ENCODE data around the gene SASH1. TPM values are rescaled to one million over a fixed set of nuclear protein-coding genes. Genes with fewer than 3 reads are reported as not detected.

The SASH1 gene
- total RNA-seq, 1 experiment from 2014 or later: 19.2 TPM

DNA sequence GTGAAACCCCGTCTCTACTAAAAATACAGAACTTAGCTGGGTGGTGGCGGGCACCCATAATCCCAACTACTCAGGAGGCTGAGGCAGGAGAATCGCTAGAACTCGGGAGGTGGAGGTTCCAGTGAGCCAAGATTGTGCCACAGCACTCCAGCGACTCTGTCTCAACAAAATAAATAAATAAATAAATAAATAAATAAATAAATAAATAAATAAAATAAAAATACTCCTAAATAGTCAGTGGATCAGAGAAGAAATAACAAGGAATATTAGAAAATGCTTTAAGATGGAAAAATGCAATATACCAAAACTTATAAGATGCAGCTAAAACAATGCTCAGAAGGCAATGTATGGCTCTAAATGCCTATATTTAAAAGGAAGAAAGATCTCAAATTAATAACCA, 39.0 kb upstream of the SASH1 start:
- CTCF ChIA-PET: no interaction called here
- DNase-seq (ENCODE audit: low spot score): no peak
- Histone ChIP-seq H3K27me3 (replicated peaks; ENCODE audit: insufficient read depth, low read depth, low read length, poor library complexity) (no peaks in the 10 kb centered on the region), H3K4me1 (ENCODE audit: insufficient read depth, low read length, poor library complexity, severe bottlenecking) (no peaks in the 10 kb centered on the region), H3K27ac (ENCODE audit: low read depth, low read length, poor library complexity, severe bottlenecking) (no peak overlapping the region), H3K4me3 (ENCODE audit: low read depth, low read length, poor library complexity, severe bottlenecking) (no peak overlapping the region), H3K36me3 (ENCODE audit: insufficient read depth, low read length, poor library complexity, severe bottlenecking) (no peaks in the 10 kb centered on the region), H3K9me3 (ENCODE audit: low read depth, low read length, poor library complexity, severe bottlenecking) (no peaks in the 10 kb centered on the region)
- intact Hi-C loops (cut with micrococcal nuclease; ENCODE audit: unreplicated experiment): no loop called here
- POLR2A ChIA-PET (ENCODE audit: low non-redundant PET): interaction anchor here (0.7 kb wide), 1 partner anchor 17 kb away, joined by 3 read pairs; no protein-coding TSS in a partner anchor
- no TSS peak for BruUV-seq (replicated peaks)
- TF ChIP-seq, protein P1, sequence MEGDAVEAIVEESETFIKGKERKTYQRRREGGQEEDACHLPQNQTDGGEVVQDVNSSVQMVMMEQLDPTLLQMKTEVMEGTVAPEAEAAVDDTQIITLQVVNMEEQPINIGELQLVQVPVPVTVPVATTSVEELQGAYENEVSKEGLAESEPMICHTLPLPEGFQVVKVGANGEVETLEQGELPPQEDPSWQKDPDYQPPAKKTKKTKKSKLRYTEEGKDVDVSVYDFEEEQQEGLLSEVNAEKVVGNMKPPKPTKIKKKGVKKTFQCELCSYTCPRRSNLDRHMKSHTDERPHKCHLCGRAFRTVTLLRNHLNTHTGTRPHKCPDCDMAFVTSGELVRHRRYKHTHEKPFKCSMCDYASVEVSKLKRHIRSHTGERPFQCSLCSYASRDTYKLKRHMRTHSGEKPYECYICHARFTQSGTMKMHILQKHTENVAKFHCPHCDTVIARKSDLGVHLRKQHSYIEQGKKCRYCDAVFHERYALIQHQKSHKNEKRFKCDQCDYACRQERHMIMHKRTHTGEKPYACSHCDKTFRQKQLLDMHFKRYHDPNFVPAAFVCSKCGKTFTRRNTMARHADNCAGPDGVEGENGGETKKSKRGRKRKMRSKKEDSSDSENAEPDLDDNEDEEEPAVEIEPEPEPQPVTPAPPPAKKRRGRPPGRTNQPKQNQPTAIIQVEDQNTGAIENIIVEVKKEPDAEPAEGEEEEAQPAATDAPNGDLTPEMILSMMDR (conservative IDR thresholded peaks at IDR 0.05; ENCODE audit: low read depth, low read length): no peak
- TF ChIP-seq EZH2 (IDR thresholded peaks at IDR 0.05; ENCODE audit: borderline replicate concordance, low read depth, low read length, poor library complexity, severe bottlenecking): no peak

DNA sequence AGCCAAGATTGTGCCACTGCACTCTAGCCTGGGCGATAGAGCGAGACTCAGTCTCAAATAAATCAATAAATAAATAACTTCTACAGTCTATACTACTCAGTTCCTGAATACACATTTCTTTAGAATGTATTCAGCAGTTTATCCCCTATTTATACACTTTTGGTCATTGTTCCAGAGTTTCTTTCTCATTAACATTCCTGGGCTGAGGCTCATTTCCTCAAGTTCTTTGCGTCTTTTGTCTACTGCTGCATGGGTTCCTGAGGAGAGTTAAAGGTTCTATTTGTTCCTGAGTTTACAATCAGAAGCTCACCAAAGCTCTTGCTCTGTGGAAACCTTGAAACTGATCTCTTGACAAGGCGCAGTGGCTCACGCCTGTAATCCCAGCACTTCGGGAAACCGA, 37.7 kb upstream of the SASH1 start:
- CTCF ChIA-PET: no interaction called here
- no peak for TF ChIP-seq EZH2 (IDR thresholded peaks at IDR 0.05; ENCODE audit: borderline replicate concordance, low read depth, low read length, poor library complexity, severe bottlenecking)
- TF ChIP-seq, protein P1 (conservative IDR thresholded peaks at IDR 0.05; ENCODE audit: low read depth, low read length): no peak
- Histone ChIP-seq H3K27me3 (replicated peaks; ENCODE audit: insufficient read depth, low read depth, low read length, poor library complexity) (no peaks in the 10 kb centered on the region), H3K36me3 (ENCODE audit: insufficient read depth, low read length, poor library complexity, severe bottlenecking) (no peaks in the 10 kb centered on the region), H3K27ac (ENCODE audit: low read depth, low read length, poor library complexity, severe bottlenecking) (no peak overlapping the region), H3K9me3 (ENCODE audit: low read depth, low read length, poor library complexity, severe bottlenecking) (no peaks in the 10 kb centered on the region), H3K4me3 (ENCODE audit: low read depth, low read length, poor library complexity, severe bottlenecking) (no peak overlapping the region), H3K4me1 (ENCODE audit: insufficient read depth, low read length, poor library complexity, severe bottlenecking) (no peaks in the 10 kb centered on the region)
- peak; percentile 80 for DNase-seq (ENCODE audit: low spot score)
- BruUV-seq (replicated peaks): no TSS peak
- intact Hi-C loops (cut with micrococcal nuclease; ENCODE audit: unreplicated experiment): no loop called here
- POLR2A ChIA-PET (ENCODE audit: low non-redundant PET): no interaction called here

DNA sequence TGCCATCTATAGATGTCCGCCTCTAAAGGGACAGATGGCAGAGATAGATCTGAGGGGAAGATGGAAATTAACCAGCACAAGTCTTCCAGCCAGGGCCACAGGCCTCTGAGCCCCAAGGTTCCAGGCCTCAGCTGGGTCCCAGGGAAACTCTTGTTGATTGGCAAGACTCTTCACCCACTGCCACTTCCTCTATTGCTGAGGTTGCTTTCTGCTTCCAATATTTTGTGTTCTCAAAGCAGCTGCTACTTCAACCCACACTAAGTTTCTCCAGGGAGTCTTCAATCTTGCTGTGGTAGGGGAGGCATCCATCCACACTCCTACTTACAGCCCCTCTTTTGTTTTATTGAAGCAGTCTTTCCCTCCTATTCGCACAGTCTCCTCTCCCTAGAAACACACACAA, 36.4 kb upstream of the SASH1 start:
- POLR2A ChIA-PET (ENCODE audit: low non-redundant PET): no interaction called here
- BruUV-seq (replicated peaks): no TSS peak
- no peak overlapping the region for H3K27ac ChIP-seq (ENCODE audit: low read depth, low read length, poor library complexity, severe bottlenecking)

More for the DNA sequence above, 36.4 kb upstream of the SASH1 start:
- Histone ChIP-seq H3K4me3 (ENCODE audit: low read depth, low read length, poor library complexity, severe bottlenecking) (no peak overlapping the region), H3K4me1 (ENCODE audit: insufficient read depth, low read length, poor library complexity, severe bottlenecking) (no peaks in the 10 kb centered on the region), H3K27me3 (replicated peaks; ENCODE audit: insufficient read depth, low read depth, low read length, poor library complexity) (no peaks in the 10 kb centered on the region), H3K9me3 (ENCODE audit: low read depth, low read length, poor library complexity, severe bottlenecking) (no peaks in the 10 kb centered on the region), H3K36me3 (ENCODE audit: insufficient read depth, low read length, poor library complexity, severe bottlenecking) (no peaks in the 10 kb centered on the region)
- intact Hi-C loops (cut with micrococcal nuclease; ENCODE audit: unreplicated experiment): no loop called here
- no peak for TF ChIP-seq EZH2 (IDR thresholded peaks at IDR 0.05; ENCODE audit: borderline replicate concordance, low read depth, low read length, poor library complexity, severe bottlenecking)
- TF ChIP-seq, protein P1 (conservative IDR thresholded peaks at IDR 0.05; ENCODE audit: low read depth, low read length): no peak
- no peak for DNase-seq (ENCODE audit: low spot score)
- CTCF ChIA-PET: no interaction called here

All from A673 (cell line).